Mesenchymal stem cell (in vitro differentiated cells and primary cell): ENCODE data around the gene KANSL2.
"Not testable (repeated sequence)": the region's sequence is repeated elsewhere in the genome, so short reads cannot be mapped to it uniquely, and the experiment has no call there.

ENCODE experiments used
- DNase-seq: peaks from one replicate; pipeline ENCODE4 v3.0.0-alpha.2; 2013
- H2AFZ ChIP-seq: one replicate; pipeline ENCODE4 v1.6.1; 2013; ENCODE audit warnings: low read depth, mild to moderate bottlenecking, control low read depth, inconsistent platforms, low read length, moderate library complexity
- H2AK5ac ChIP-seq: 2 replicates; pipeline ENCODE4 v1.6.1; 2013; ENCODE audit warnings: low read length, moderate library complexity, mild to moderate bottlenecking, inconsistent platforms; ENCODE audit not compliant: severe bottlenecking
- H2BK120ac ChIP-seq: one replicate; pipeline ENCODE4 v1.6.1; 2013; ENCODE audit warnings: low read depth, mild to moderate bottlenecking, inconsistent platforms, low read length, moderate library complexity
- H2BK12ac ChIP-seq, 2 experiments: one replicate each; pipeline ENCODE4 v1.6.1; 2013; ENCODE audit warnings: inconsistent platforms in 2 of 2, low read length in 2 of 2, mild to moderate bottlenecking in 2 of 2, moderate library complexity in 2 of 2, control low read depth in 1 of 2
- H2BK15ac ChIP-seq: one replicate; pipeline ENCODE4 v1.6.1; 2013; ENCODE audit warnings: mild to moderate bottlenecking, low read depth, inconsistent platforms; ENCODE audit not compliant: poor library complexity, severe bottlenecking
- H2BK5ac ChIP-seq: 2 replicates; pipeline ENCODE4 v1.6.1; 2013; ENCODE audit warnings: low read depth, mild to moderate bottlenecking, low read length, control low read depth, inconsistent platforms; ENCODE audit not compliant: poor library complexity, severe bottlenecking
- H3K14ac ChIP-seq, 2 experiments: one replicate each; pipeline ENCODE4 v1.6.1; 2013; ENCODE audit warnings: inconsistent platforms in 2 of 2, low read length in 2 of 2, control low read depth in 1 of 2, mild to moderate bottlenecking in 1 of 2, moderate library complexity in 1 of 2
- H3K18ac ChIP-seq, 2 experiments: one replicate each; pipeline ENCODE4 v1.6.1; 2013; ENCODE audit warnings: inconsistent platforms in 2 of 2, low read length in 2 of 2, control low read depth in 1 of 2, low read depth in 1 of 2, mild to moderate bottlenecking in 1 of 2
- H3K23ac ChIP-seq, 2 experiments: one replicate each; pipeline ENCODE4 v1.6.1; 2013; ENCODE audit warnings: inconsistent platforms in 2 of 2, low read length in 2 of 2, mild to moderate bottlenecking in 2 of 2, moderate library complexity in 2 of 2, control low read depth in 1 of 2
- H3K27ac ChIP-seq: 2 replicates; pipeline ENCODE4 v1.5.1; 2013; ENCODE audit warnings: mild to moderate bottlenecking, moderate library complexity, low read length, control low read depth, inconsistent platforms; ENCODE audit not compliant: poor library complexity, severe bottlenecking
- H3K27me3 ChIP-seq, 2 experiments: 2 replicates each; pipeline versions ENCODE4 v1.6.1 to v1.7.0; 2013; ENCODE audit warnings: low read length in 2 of 2, mild to moderate bottlenecking in 2 of 2, moderate library complexity in 2 of 2, control low read depth in 1 of 2, inconsistent platforms in 1 of 2; ENCODE audit not compliant: control insufficient read depth in 1 of 2, insufficient read depth in 1 of 2
- H3K36me3 ChIP-seq, 2 experiments: 2 replicates each; pipeline versions ENCODE4 v1.6.1 to v1.7.0; 2013; ENCODE audit warnings: low read length in 2 of 2, control low read depth in 1 of 2, inconsistent platforms in 1 of 2, low read depth in 1 of 2, mild to moderate bottlenecking in 1 of 2; ENCODE audit not compliant: insufficient read depth in 2 of 2, control insufficient read depth in 1 of 2
- H3K4ac ChIP-seq, 2 experiments: one replicate each; pipeline ENCODE4 v1.6.1; 2013; ENCODE audit warnings: inconsistent platforms in 2 of 2, low read length in 2 of 2, mild to moderate bottlenecking in 2 of 2, moderate library complexity in 2 of 2, control low read depth in 1 of 2, low read depth in 1 of 2
- H3K4me1 ChIP-seq: 2 replicates; pipeline ENCODE4 v1.6.1; 2013; ENCODE audit warnings: low read depth, low read length, control low read depth; ENCODE audit not compliant: control insufficient read depth, insufficient read depth
- H3K4me2 ChIP-seq: 2 replicates; pipeline ENCODE4 v1.6.1; 2013; ENCODE audit warnings: low read length, mild to moderate bottlenecking, inconsistent platforms; ENCODE audit not compliant: poor library complexity, severe bottlenecking
- H3K4me3 ChIP-seq, 2 experiments: 2 replicates each; pipeline versions ENCODE4 v1.5.1 to v1.7.0; 2013; ENCODE audit warnings: low read length in 2 of 2, mild to moderate bottlenecking in 2 of 2, control low read depth in 1 of 2, low read depth in 1 of 2; ENCODE audit not compliant: insufficient read depth in 1 of 2
- H3K79me1 ChIP-seq: replicated peaks from 2 replicates; pipeline ENCODE4 v1.6.1; 2013; ENCODE audit warnings: mild to moderate bottlenecking, control low read depth, low read length, inconsistent platforms; ENCODE audit not compliant: poor library complexity, severe bottlenecking
- H3K9ac ChIP-seq: 2 replicates; pipeline ENCODE4 v1.7.0; 2013; ENCODE audit warnings: mild to moderate bottlenecking, low read length, moderate library complexity
- H3K9me3 ChIP-seq: 2 replicates; pipeline ENCODE4 v1.7.0; 2013; ENCODE audit warnings: mild to moderate bottlenecking, low read length; ENCODE audit not compliant: control insufficient read depth
- H4K8ac ChIP-seq: one replicate; pipeline ENCODE4 v1.6.1; 2013; ENCODE audit warnings: inconsistent platforms, mild to moderate bottlenecking, low read length, moderate library complexity
- H4K91ac ChIP-seq: one replicate; pipeline ENCODE4 v1.6.1; 2013; ENCODE audit warnings: mild to moderate bottlenecking, low read length, inconsistent platforms
- WGBS: methylation state at CpG from one replicate; pipeline ENCODE4 v1.1.7; 2013; ENCODE audit warnings: mixed read lengths; 5-methylcytosine and 5-hydroxymethylcytosine counted together

The KANSL2 gene

GRCh38 chr12:48643011-48643410, 39.0 kb downstream of the KANSL2 start:
- no peak overlapping the region for H3K4me2 ChIP-seq
- H3K4me3 ChIP-seq, result no peak overlapping the region
- H3K4ac ChIP-seq, result no peak overlapping the region
- no peak overlapping the region for H2BK120ac ChIP-seq
- H2AFZ ChIP-seq, result no peak overlapping the region
- no peak overlapping the region for H3K18ac ChIP-seq
- no peak overlapping the region for H2BK12ac ChIP-seq
- no peak for DNase-seq
- no peaks in the 10 kb centered on the region for H3K4me1 ChIP-seq
- H3K79me1 ChIP-seq, result peaks cover 2% of the 10 kb centered on the region
- no peak overlapping the region for H3K23ac ChIP-seq
- no peak overlapping the region for H4K8ac ChIP-seq
- no peak overlapping the region for H2BK5ac ChIP-seq
- no peaks in the 10 kb centered on the region for H3K9me3 ChIP-seq
- WGBS, result 80% methylated on average over 1 of the region's 2 CpGs
- peaks cover 21 to 26% of the 10 kb centered on the region in 2 experiments for H3K36me3 ChIP-seq
- no peak overlapping the region for H2BK15ac ChIP-seq
- H3K27me3 ChIP-seq, result no peaks in the 10 kb centered on the region
- no peak overlapping the region for H3K27ac ChIP-seq
- no peak overlapping the region for H4K91ac ChIP-seq
- no peak overlapping the region for H3K14ac ChIP-seq
- no peak overlapping the region for H3K9ac ChIP-seq
- no peak overlapping the region for H2AK5ac ChIP-seq

DNA sequence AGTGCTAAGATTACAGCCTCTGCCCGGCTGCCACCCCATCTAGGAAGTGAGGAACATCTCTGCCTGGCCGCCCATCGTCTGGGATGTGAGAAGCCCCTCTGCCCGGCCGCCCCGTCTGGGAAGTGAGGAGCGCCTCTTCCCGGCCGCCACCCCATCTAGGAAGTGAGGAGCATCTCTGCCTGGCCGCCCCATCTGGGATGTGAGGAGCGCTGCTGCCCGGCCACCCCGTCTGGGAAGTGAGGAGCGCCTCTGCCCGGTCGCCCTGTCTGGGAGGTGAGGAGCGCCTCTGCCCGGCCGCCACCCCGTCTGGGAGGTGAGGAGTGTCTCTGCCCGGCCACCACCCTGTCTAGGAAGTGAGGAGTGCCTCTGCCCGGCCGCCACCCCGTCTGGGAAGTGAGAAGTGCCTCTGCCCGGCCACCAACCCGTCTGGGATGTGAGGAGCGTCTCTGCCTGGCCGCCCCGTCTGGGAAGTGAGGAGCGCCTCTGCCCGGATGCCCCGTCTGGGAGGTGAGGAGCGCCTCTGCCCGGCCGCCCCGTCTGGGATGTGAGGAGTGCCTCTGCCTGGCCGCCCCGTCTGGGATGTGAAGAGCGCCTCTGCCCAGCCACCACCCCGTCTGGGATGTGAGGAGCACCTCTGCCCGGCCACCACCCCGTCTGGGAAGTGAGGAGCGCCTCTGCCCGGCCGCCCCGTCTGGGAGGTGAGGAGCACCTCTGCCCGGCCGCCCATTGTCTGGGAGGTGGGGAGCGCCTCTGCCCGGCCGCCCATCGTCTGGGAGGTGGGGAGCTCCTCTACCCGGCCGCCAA, 40.1 kb downstream of the KANSL2 start:
- H4K8ac ChIP-seq, H2BK120ac ChIP-seq, H2AK5ac ChIP-seq, H3K79me1 ChIP-seq, H3K27ac ChIP-seq, H3K9me3 ChIP-seq, H3K9ac ChIP-seq, H3K4me3 ChIP-seq, H2BK12ac ChIP-seq, H3K14ac ChIP-seq, H3K27me3 ChIP-seq, H3K4me2 ChIP-seq, H3K23ac ChIP-seq, H3K4ac ChIP-seq, H2BK15ac ChIP-seq, H3K4me1 ChIP-seq, H4K91ac ChIP-seq, H2AFZ ChIP-seq, H3K18ac ChIP-seq, DNase-seq, H2BK5ac ChIP-seq: not testable (repeated sequence)
- H3K36me3 ChIP-seq, result peaks cover 19 to 22% of the 10 kb centered on the region in 2 experiments
- WGBS, result 96% methylated on average over 50 of the region's 54 CpGs

DNA sequence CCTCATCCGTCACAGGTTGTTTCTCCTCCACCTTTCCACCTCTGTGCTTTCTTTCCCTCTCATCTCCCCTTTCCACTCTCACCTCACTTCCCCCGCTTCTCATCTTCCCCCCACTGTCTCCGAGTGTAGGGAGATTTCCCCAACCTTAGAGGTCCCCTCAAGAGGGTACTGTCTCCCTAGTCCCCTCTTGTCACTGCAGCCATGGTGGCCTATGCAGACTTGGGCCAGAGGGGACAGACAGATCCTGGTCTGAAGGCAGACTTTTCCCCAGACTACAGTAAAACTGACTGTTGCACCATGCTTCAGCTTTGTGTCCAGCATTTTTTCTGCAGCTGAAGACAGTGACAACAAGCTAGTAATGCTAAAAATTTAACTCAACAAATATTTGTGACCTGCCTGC, 41.2 kb downstream of the KANSL2 start:
- no peak overlapping the region for H3K23ac ChIP-seq
- no peak overlapping the region for H3K27ac ChIP-seq
- no peak overlapping the region for H2AK5ac ChIP-seq
- no peak overlapping the region for H2BK5ac ChIP-seq
- no peak overlapping the region for H2BK12ac ChIP-seq
- no peak overlapping the region for H2AFZ ChIP-seq
- H3K36me3 ChIP-seq, result peaks cover 15 to 19% of the 10 kb centered on the region in 2 experiments
- no peak for DNase-seq
- H3K9ac ChIP-seq, result no peak overlapping the region
- 99% methylated on average over 3 of the region's 3 CpGs for WGBS
- no peak overlapping the region for H4K91ac ChIP-seq
- H3K4me3 ChIP-seq, result no peak overlapping the region
- no peak overlapping the region for H3K4me2 ChIP-seq
- no peak overlapping the region for H2BK120ac ChIP-seq
- H3K4me1 ChIP-seq, result no peaks in the 10 kb centered on the region
- H3K79me1 ChIP-seq, result no peaks in the 10 kb centered on the region
- no peak overlapping the region for H3K18ac ChIP-seq
- no peak overlapping the region for H3K4ac ChIP-seq
- H4K8ac ChIP-seq, result no peak overlapping the region
- no peak overlapping the region for H3K14ac ChIP-seq
- H3K9me3 ChIP-seq, result no peaks in the 10 kb centered on the region
- H2BK15ac ChIP-seq, result no peak overlapping the region
- H3K27me3 ChIP-seq, result no peaks in the 10 kb centered on the region

- no peak for DNase-seq
- no peak overlapping the region for H2BK12ac ChIP-seq
- H3K18ac ChIP-seq, result no peak overlapping the region
- no peak overlapping the region for H2AK5ac ChIP-seq
- no peak overlapping the region for H3K14ac ChIP-seq
- H2AFZ ChIP-seq, result no peak overlapping the region
- no peaks in the 10 kb centered on the region for H3K9me3 ChIP-seq
- H3K4me1 ChIP-seq, result no peaks in the 10 kb centered on the region
- no peak overlapping the region for H2BK5ac ChIP-seq
- no peaks in the 10 kb centered on the region for H3K27me3 ChIP-seq
- no peak overlapping the region for H4K91ac ChIP-seq
- no peak overlapping the region for H3K4ac ChIP-seq
- no peaks in the 10 kb centered on the region for H3K79me1 ChIP-seq
- no peak overlapping the region for H3K4me3 ChIP-seq
- peaks cover 15 to 19% of the 10 kb centered on the region in 2 experiments for H3K36me3 ChIP-seq
- no peak overlapping the region for H3K23ac ChIP-seq
- H2BK120ac ChIP-seq, result no peak overlapping the region
- H3K4me2 ChIP-seq, result no peak overlapping the region
- no peak overlapping the region for H3K27ac ChIP-seq
- no peak overlapping the region for H4K8ac ChIP-seq
- H2BK15ac ChIP-seq, result no peak overlapping the region
- no peak overlapping the region for H3K9ac ChIP-seq
Observed at GRCh38 chr12:48640428-48640827, 41.6 kb downstream of the KANSL2 start.
